SU-DHL-6 (cell line): ENCODE results near the gene RXRG.

Experiments used
- H2AFZ ChIP-seq: fragments of 200-600 bp; sonication (generic); 2 replicates; pipeline ENCODE4 v1.6.1; 2014; ENCODE audit warnings: low read depth, mild to moderate bottlenecking, moderate library complexity, mixed read lengths, antibody characterized with exemption, low read length; ENCODE audit not compliant: severe bottlenecking
- H3F3A ChIP-seq: fragments of 200-600 bp; shearing (Covaris generic); 2 replicates; pipeline ENCODE4 v1.6.0; 2016; ENCODE audit warnings: antibody characterized with exemption, mild to moderate bottlenecking; ENCODE audit not compliant: insufficient read depth
- H3K27ac ChIP-seq: fragments of 200-600 bp; sonication (generic); 2 replicates; pipeline ENCODE4 v1.5.1; 2016; ENCODE audit warnings: low read depth, mild to moderate bottlenecking, low read length, moderate library complexity, mixed read lengths
- H3K27me3 ChIP-seq: fragments of 200-600 bp; sonication (generic), shearing (Covaris generic); 2 replicates; pipeline ENCODE4 v1.6.0; 2014; ENCODE audit warnings: mild to moderate bottlenecking, low read length
- H3K36me3 ChIP-seq: fragments of 200-600 bp; sonication (generic); 2 replicates; pipeline ENCODE4 v1.6.1; 2014; ENCODE audit warnings: mild to moderate bottlenecking, low read length, mixed read lengths
- H3K4me2 ChIP-seq: fragments of 300-600, 200-600 bp; shearing (Covaris generic), sonication (generic); 2 replicates; pipeline ENCODE4 v1.6.0; 2014; ENCODE audit warnings: low read length, low read depth, mild to moderate bottlenecking; ENCODE audit not compliant: poor library complexity, severe bottlenecking
- H3K4me3 ChIP-seq: fragments of 200-600 bp; sonication (generic); 2 replicates; pipeline ENCODE4 v1.5.1; 2014; ENCODE audit warnings: antibody characterized with exemption, low read length, mild to moderate bottlenecking, mixed read lengths; ENCODE audit not compliant: insufficient read depth, poor library complexity, severe bottlenecking
- H3K79me2 ChIP-seq: fragments of 200-600 bp; sonication (generic); 2 replicates; pipeline ENCODE4 v1.6.1; 2014; ENCODE audit warnings: mild to moderate bottlenecking, low read length, moderate library complexity; ENCODE audit not compliant: insufficient read depth
- H3K9ac ChIP-seq: fragments of 200-600 bp; sonication (generic); 2 replicates; pipeline ENCODE4 v1.7.0; 2014; ENCODE audit warnings: mild to moderate bottlenecking, low read length
- H3K9me2 ChIP-seq: fragments of 200-600 bp; sonication (generic); replicated peaks from 2 replicates; pipeline ENCODE4 v1.6.1; 2014; ENCODE audit warnings: low read length; ENCODE audit not compliant: insufficient read depth
- H3K9me3 ChIP-seq: fragments of 200-600 bp; sonication (generic); 2 replicates; pipeline ENCODE4 v1.6.1; 2014; ENCODE audit warnings: low read length, mixed read lengths; ENCODE audit not compliant: insufficient read depth
- H4K20me1 ChIP-seq: fragments of 200-600 bp; sonication (generic); 2 replicates; pipeline ENCODE4 v1.6.1; 2014; ENCODE audit warnings: low read depth, mild to moderate bottlenecking, antibody characterized with exemption, low read length, moderate library complexity, mixed read lengths
- CTCF ChIP-seq: fragments of 200-600 bp; sonication (generic); IDR thresholded peaks from one replicate; pipeline ENCODE4 v1.5.1; 2017; ENCODE audit warnings: antibody characterized with exemption, mild to moderate bottlenecking, low read length, moderate library complexity; ENCODE audit not compliant: insufficient read depth, poor library complexity, severe bottlenecking
- EZH2phosphoT487 ChIP-seq: fragments of 200-600 bp; sonication (generic), shearing (Covaris generic); conservative IDR thresholded peaks from 2 replicates; pipeline ENCODE4 v1.6.1; 2018; ENCODE audit warnings: mild to moderate bottlenecking, antibody characterized with exemption, low read length, moderate library complexity, mixed read lengths

Gene RXRG

GRCh38 chr1:165484532-165484931 lies 39.6 kb upstream of the RXRG start:
- TF ChIP-seq CTCF (no peak), EZH2phosphoT487 (no peak)
- Histone ChIP-seq H2AFZ (no peak overlapping the region), H3K4me3 (no peak overlapping the region), H3K4me2 (no peak overlapping the region), H3K36me3 (no peaks in the 10 kb centered on the region), H3F3A (no peaks in the 10 kb centered on the region), H3K79me2 (no peaks in the 10 kb centered on the region), H3K9me3 (no peaks in the 10 kb centered on the region), H3K9me2 (no peaks in the 10 kb centered on the region), H3K9ac (no peak overlapping the region), H3K27ac (no peak overlapping the region), H3K27me3 (no peaks in the 10 kb centered on the region), H4K20me1 (no peaks in the 10 kb centered on the region)

- H2AFZ ChIP-seq = no peak overlapping the region
- no peaks in the 10 kb centered on the region for H3K27me3 ChIP-seq
- no peaks in the 10 kb centered on the region for H3K9me3 ChIP-seq
- H3K4me3 ChIP-seq = no peak overlapping the region
- H3K36me3 ChIP-seq = no peaks in the 10 kb centered on the region
- H3F3A ChIP-seq = no peaks in the 10 kb centered on the region
- no peak overlapping the region for H3K27ac ChIP-seq
- no peaks in the 10 kb centered on the region for H4K20me1 ChIP-seq
- no peak for TF ChIP-seq CTCF
- no peak for TF ChIP-seq EZH2phosphoT487
- H3K9ac ChIP-seq = no peak overlapping the region
- no peak overlapping the region for H3K4me2 ChIP-seq
- H3K9me2 ChIP-seq = no peaks in the 10 kb centered on the region
- H3K79me2 ChIP-seq = no peaks in the 10 kb centered on the region
These were observed 38.5 kb upstream of the RXRG start for GRCh38 chr1:165483412-165483811.

- no peak overlapping the region for H3K4me3 ChIP-seq
- no peak for TF ChIP-seq EZH2phosphoT487
- H3K27me3 ChIP-seq = no peaks in the 10 kb centered on the region
- no peak overlapping the region for H2AFZ ChIP-seq
- no peaks in the 10 kb centered on the region for H3K9me3 ChIP-seq
- no peaks in the 10 kb centered on the region for H3K79me2 ChIP-seq
- no peaks in the 10 kb centered on the region for H3K9me2 ChIP-seq
- H3K4me2 ChIP-seq = no peak overlapping the region
- H3K36me3 ChIP-seq = no peaks in the 10 kb centered on the region
- no peaks in the 10 kb centered on the region for H3F3A ChIP-seq
- no peak overlapping the region for H3K27ac ChIP-seq
- no peaks in the 10 kb centered on the region for H4K20me1 ChIP-seq
- H3K9ac ChIP-seq = no peak overlapping the region
These were observed 37.0 kb upstream of the RXRG start for GRCh38 chr1:165481820-165482532.

- Histone ChIP-seq H2AFZ (no peak overlapping the region), H3K4me3 (no peak overlapping the region), H3K9me2 (no peaks in the 10 kb centered on the region), H4K20me1 (no peaks in the 10 kb centered on the region), H3K9ac (no peak overlapping the region), H3K27ac (no peak overlapping the region), H3K4me2 (no peak overlapping the region), H3K79me2 (no peaks in the 10 kb centered on the region), H3F3A (no peaks in the 10 kb centered on the region), H3K27me3 (no peaks in the 10 kb centered on the region), H3K36me3 (no peaks in the 10 kb centered on the region), H3K9me3 (no peaks in the 10 kb centered on the region)
- TF ChIP-seq EZH2phosphoT487 = no peak
These were observed 31.9 kb upstream of the RXRG start for GRCh38 chr1:165476776-165477175.
